COLO829 (cell line): ENCODE measurements around the gene CCDC85A.

Experiments used
- DNase-seq: peaks from one replicate; pipeline ENCODE4 v3.0.0; 2012; ENCODE audit warnings: low spot score

CCDC85A gene

DNA sequence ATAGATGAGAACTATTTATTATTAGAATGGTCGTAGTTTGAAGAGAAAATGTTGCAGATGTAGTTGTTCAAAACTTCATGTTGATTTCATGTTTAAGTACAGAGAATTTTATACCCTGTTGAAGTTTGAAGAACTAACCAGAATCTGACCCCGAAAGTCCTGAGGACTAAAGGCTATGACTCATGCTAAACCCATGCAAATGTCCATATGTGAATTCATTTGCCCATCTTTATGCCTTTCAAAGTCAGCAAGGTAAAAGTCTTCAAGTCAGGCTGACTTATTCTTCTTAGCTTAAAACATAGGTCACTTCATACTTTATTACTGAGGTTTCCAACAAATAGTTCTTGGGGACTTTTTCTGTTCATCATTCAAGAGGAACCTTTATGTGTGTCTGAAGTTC lies 185.5 kb downstream of the CCDC85A start:
- no peak for DNase-seq

DNA sequence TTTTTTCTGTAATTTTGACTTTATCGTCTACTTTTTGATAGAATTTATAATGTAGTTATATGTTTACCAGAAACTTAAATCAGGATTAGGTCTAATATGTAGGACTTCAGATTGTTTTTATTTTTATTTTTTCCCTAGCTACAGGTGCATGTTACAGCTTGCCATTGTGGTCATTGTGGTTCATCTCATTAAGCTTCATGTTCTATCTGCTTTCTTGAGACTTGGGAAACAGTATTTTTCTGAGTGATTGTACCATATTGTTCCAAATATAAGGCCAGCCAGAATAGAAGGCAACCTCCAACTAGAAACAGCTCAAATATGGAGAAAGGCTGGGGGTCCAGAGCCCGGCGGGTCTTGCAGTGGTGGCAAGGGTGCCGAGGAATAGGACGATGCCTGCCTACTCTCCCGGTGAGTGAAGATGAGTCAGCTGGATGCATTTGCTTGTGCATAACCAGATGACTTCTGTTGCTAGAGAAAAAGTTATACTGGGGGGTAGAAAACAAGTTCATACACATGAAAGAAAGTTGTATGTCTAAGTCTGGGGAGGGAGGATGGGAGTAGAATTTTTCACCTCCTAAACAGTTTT lies 188.4 kb downstream of the CCDC85A start:
- DNase-seq, result no peak

- DNase-seq, result no peak
Measured at GRCh38 chr2:56375251-56375650, 191.5 kb downstream of the CCDC85A start.

DNA sequence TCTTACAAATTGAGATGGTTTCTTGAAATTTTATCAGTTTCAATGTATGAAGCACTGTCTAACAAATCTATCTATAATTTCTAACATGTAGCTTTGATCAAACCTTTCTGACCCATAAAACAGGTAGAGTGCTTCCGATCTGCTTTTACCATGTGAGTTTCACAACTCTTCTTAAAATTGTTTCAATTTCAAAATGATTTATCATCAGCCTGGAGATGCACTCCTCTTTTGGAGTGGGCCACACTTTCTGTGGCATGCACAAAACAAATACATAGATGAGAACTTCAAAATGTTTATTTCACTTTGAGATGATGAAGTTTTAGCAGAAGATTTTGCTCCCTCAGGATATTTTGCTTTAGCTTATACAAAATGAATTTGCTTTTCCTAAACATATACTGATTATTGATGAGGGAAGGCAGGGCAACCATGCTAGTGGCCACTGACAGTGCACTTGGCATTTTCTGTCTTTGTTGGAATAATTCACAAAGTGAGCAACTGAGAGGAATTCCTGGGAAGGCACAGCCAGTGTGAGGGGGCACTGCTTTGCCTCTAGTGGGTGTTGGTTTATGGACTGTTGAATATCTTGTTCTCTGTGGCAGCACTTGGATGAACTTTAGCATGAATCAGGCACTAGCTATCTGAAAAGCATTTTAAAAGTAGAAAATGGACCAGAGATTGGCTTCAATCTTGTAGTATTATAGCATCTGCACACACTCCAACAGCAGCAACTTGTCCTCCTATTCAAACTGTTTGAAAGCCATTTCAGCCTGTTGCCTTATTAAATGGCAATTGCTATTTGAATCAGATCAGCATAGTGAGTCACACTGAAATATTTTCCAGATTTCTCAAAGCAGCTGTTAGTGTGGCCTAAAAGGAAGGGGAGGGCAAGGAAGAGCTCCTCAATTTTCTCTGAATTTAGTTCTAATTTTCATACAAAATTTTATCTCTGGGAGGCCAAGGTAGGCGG lies 193.2 kb downstream of the CCDC85A start:
- DNase-seq, result no peak

- no peak for DNase-seq
Measured at GRCh38 chr2:56379066-56379465, 195.3 kb downstream of the CCDC85A start.

DNA sequence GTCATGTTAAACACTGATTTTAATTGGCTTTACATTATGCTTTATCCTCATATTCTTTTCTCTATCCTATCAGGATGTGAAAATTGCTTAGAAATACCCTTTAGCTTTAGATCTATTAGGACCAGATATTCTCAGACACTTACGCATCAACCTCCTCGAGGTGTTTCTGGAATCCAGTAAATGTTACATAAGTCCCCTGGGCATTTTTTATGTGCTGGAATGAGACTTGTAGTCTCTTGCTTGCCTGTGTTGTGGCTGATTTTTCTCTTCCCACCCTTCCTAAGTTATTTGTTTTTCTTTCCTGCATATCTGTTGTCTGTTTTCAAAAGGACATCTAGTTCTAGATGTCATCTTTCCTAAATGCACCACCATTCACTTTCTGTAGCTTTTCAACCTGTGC lies 197.1 kb downstream of the CCDC85A start:
- DNase-seq, result no peak

- DNase-seq, result no peak
Measured at GRCh38 chr2:56382466-56382865, 198.7 kb downstream of the CCDC85A start.

DNA sequence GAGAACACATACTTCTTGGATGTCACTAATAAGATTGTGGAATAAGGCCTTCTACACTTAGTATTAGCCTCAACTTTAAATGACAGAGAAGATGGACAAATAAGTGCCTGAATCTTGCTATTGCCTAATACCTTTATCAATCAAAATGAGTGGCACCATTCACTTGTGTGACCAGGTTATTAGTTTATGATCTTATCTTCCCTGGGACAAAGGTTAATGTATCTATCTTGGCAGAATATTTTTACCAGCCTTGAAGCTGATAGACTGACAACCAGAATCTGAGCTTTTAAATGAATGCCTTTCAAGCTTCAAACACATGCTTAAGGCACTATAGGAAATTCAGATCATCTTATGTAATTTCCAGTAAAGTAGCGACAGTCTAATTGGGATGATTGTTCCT lies 202.9 kb downstream of the CCDC85A start:
- no peak for DNase-seq

DNA sequence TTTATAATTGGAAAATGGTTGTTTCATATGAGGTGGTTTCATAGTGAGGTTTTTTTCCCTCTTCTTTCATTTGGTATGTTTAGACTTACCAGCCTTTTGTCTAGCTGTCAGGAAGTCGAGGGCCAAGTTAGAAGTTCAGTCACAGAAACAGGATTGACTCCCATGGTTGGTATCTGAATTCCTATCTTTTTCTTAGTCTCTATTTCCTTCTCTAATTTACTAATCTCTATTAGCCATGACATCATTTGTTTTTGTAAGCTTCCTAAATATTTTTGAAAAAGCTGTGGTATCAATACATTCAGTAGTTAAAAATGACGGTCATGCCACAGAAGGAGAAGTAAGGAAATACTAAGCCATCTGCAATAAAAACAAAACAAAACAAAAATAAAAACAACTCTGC lies 206.9 kb downstream of the CCDC85A start:
- no peak for DNase-seq

GRCh38 chr2:56410140-56410539 lies 226.3 kb downstream of the CCDC85A start:
- no peak for DNase-seq

DNA sequence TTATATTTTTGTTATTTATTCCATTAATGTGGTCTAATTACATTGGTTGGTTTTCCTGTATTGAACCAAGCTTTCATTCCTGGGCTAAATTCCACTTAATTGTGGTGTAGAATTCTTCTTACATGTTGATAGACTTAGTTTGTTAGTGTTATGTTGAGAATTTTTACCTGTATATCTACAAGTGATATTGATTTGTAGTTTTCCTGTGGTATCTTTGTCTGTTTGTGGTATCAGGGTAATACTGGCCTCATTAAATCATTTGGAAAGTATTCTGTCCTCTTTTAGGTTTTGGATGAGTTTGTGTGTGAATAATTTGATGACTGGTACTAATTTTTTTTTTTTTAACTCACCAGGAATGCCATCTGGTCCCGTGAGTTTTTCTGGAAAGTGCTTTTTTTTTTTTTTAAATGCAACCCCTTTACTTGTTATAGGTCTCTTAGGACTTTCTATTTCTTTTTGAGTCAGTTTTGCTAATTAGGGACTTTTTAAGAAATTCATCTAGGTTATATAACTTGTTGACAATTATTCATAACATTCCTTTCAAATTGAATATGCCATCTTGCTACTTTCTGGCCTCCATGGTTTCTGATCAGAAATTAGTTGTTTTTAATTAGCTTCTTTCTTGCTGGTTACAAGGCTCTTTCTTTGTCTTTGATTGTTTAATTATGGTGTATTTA lies 232.8 kb downstream of the CCDC85A start:
- DNase-seq, result no peak
